Measurements from ENCODE around the gene SPATA31C2.

The SPATA31C2 gene

DNA sequence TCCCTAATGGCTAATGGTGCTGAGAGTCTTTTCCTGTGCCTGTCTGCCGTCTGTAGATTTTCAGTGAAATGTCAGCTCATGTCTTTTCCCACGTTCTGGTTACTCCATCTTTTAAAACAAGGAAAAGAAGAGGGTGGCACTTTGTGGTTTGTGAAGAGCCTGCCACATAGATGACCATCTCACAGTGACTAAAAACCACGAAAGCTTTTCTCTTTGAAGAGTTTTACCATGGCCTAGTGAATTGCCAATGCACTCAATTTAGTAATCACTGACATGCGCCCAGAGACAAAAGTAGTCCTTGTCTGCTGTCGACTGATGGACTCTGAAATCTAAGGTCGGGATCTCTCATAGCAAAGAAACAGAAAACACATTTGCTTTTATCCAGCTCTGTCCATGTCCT is 50.4 kb downstream of the SPATA31C2 start:
- H3K4me3 ChIP-seq (ENCODE audit: low read depth in 1 of 2, low read length in 1 of 2): no peak overlapping the region
- no peak overlapping the region for H3K27ac ChIP-seq
- TF ChIP-seq, protein P1, sequence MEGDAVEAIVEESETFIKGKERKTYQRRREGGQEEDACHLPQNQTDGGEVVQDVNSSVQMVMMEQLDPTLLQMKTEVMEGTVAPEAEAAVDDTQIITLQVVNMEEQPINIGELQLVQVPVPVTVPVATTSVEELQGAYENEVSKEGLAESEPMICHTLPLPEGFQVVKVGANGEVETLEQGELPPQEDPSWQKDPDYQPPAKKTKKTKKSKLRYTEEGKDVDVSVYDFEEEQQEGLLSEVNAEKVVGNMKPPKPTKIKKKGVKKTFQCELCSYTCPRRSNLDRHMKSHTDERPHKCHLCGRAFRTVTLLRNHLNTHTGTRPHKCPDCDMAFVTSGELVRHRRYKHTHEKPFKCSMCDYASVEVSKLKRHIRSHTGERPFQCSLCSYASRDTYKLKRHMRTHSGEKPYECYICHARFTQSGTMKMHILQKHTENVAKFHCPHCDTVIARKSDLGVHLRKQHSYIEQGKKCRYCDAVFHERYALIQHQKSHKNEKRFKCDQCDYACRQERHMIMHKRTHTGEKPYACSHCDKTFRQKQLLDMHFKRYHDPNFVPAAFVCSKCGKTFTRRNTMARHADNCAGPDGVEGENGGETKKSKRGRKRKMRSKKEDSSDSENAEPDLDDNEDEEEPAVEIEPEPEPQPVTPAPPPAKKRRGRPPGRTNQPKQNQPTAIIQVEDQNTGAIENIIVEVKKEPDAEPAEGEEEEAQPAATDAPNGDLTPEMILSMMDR (IDR thresholded peaks at IDR 0.05): no peak
- peaks cover 2 to 3% of the 10 kb centered on the region in 2 experiments for H3K4me1 ChIP-seq (ENCODE audit: control insufficient read depth in 1 of 2, insufficient read depth in 1 of 2, low read depth in 1 of 2, low read length in 1 of 2)
- no peaks in the 10 kb centered on the region for H3K27me3 ChIP-seq
- H3K36me3 ChIP-seq: no peaks in the 10 kb centered on the region
- H3K9me3 ChIP-seq: no peaks in the 10 kb centered on the region

DNA sequence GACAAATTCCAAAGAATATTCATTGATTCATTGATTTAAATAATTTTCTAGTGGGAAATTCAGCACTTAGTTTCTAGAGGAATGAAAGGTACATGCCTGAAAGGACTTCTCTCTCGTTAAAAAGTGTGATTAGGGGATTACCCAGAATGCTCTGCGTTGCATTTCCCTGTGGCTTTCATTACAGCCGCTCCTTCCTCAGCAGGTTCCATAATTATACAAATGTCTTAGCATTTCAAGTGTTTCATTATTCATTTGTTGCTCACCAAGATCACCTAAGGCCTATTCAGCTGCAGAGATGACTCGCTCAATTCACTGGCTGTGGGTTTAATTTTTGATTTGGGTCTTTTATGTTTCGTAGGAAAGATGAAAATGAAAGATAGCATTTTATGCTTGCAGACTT is 52.8 kb downstream of the SPATA31C2 start:
- no peak overlapping the region for H3K27ac ChIP-seq
- H3K36me3 ChIP-seq: no peaks in the 10 kb centered on the region
- H3K4me1 ChIP-seq (ENCODE audit: control insufficient read depth in 1 of 2, insufficient read depth in 1 of 2, low read depth in 1 of 2, low read length in 1 of 2): no peaks in the 10 kb centered on the region
- TF ChIP-seq, protein P1 (IDR thresholded peaks at IDR 0.05): no peak
- H3K9me3 ChIP-seq: no peaks in the 10 kb centered on the region
- no peaks in the 10 kb centered on the region for H3K27me3 ChIP-seq
- no peak overlapping the region for H3K4me3 ChIP-seq (ENCODE audit: low read depth in 1 of 2, low read length in 1 of 2)

DNA sequence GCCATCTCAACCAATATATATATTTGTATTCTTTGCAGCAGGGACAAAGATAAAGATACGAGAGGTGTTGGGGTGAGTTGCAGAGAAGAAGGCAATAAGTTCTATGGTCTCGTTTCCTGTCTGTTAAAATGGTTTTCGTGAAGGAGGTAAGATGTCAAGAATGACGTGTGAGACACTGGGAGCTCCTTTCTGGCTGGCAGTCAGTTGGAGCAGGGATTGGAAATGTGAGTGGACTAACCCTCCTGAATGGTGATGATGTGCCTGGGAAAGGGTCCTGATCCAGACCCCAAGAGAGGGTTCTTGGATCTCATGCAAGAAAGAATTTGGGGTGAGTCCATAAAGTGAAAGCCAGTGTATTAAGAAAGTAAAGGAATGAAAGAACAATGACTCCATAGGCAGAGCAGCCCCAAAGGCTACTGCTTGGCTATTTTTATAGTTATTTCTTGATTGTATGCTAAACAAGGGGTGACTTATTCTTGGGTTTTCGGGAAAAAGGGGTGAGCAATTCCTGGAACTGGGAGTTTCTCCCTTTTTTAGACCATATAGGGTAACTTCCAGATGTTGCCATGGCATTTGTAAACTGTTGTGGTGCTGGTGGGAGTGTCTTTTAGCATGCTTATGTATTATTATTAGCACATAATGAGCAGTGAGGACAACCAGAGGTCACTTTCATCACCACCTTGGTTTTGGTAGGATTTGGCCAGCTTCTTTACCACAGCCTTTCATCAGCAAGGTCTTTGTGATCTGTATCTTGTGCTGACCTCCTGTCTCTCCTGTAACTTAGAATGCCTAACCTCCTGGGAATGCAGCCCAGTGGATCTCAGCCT is 53.7 kb downstream of the SPATA31C2 start:
- no peak overlapping the region for H3K4me3 ChIP-seq (ENCODE audit: low read depth in 1 of 2, low read length in 1 of 2)
- no peaks in the 10 kb centered on the region for H3K27me3 ChIP-seq
- TF ChIP-seq, protein P1 (IDR thresholded peaks at IDR 0.05): no peak
- no peaks in the 10 kb centered on the region for H3K4me1 ChIP-seq (ENCODE audit: control insufficient read depth in 1 of 2, insufficient read depth in 1 of 2, low read depth in 1 of 2, low read length in 1 of 2)
- H3K9me3 ChIP-seq: no peaks in the 10 kb centered on the region
- H3K27ac ChIP-seq: no peak overlapping the region
- H3K36me3 ChIP-seq: no peaks in the 10 kb centered on the region

Measured in neutrophil (primary cell).